HTR-8/SVneo (cell line): ENCODE results near the gene CLDN1.

ENCODE experiments used
- DNase-seq: peaks from one replicate; pipeline ENCODE4 v3.0.0; 2011; ENCODE audit warnings: low spot score, mixed read lengths; ENCODE audit not compliant: insufficient read length
- FAIRE-seq: peaks from 2 replicates; lab custom pipeline; 2011; peaks lifted over from hg19 to GRCh38; lab: Jason Lieb, UNC

The CLDN1 gene, protein sequence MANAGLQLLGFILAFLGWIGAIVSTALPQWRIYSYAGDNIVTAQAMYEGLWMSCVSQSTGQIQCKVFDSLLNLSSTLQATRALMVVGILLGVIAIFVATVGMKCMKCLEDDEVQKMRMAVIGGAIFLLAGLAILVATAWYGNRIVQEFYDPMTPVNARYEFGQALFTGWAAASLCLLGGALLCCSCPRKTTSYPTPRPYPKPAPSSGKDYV

DNA sequence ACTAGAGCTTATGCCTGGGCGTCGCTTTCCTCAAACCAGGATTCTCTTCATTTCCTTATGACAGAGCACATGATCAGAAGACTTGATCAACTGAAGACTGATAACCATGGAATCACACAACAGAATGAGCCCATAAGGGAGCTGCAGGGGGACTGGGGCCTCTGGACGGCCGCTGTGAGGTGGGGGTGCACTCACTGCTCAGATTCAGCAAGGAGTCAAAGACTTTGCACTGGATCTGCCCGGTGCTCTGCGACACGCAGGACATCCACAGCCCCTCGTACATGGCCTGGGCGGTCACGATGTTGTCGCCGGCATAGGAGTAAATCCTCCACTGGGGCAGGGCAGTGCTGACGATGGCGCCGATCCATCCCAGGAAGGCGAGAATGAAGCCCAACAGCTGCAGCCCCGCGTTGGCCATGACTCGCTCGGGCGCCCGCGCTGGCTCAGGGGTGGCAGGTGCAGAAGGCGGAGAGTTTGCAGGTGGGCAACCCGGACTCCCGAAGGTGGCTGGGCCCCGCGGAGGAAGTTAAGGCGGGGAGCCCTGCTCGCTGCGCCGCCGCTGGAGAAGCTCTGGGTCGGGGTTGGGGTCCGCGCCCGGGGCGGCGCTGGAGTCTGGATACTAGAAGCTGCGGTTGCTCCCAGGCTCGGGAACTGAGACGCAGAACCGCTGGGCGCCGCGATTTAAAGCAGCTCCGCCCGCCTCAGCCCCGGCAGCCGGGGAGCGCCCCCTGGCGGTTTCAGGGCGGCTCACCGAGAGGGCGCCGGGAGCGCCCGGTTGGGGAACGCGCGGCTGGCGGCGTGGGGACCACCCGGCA lies at the start of gene CLDN1:
TSS of gene CLDN1 (minus strand) at position 658 of the 815 bp plus-strand sequence. CDS start at position 418, 240 bp downstream.
- FAIRE-seq, result no peak

GRCh38 chr3:190371152-190371551 lies 48.9 kb upstream of the CLDN1 start:
- no peak for DNase-seq
- no peak for FAIRE-seq

More for the DNA sequence above, at the start of gene CLDN1:
- DNase-seq, result peak; percentile 72

DNA sequence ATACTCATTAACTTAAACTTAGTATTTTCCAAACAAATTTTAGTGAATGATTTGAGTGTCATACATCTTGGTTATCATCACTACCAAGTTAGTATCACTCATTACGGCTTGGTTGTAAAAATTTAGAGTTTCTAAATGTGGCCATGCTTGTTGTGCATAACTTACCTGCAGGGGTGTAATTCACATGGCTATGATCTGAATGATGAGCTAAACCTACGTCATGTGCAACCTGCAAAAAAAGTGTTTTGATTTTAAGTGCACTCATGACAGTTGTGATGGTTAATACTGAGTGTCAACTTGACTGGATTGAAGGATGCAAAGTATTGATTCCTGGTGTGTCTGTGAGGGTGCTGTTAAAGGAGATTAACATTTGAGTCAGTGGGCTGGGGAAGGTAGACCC lies 48.1 kb upstream of the CLDN1 start:
- DNase-seq (no peak), FAIRE-seq (no peak)

- FAIRE-seq (no peak), DNase-seq (no peak)
Measured at GRCh38 chr3:190369668-190370295, 47.5 kb upstream of the CLDN1 start.

GRCh38 chr3:190368881-190369280 lies 46.6 kb upstream of the CLDN1 start:
- FAIRE-seq, result no peak
- no peak for DNase-seq

DNA sequence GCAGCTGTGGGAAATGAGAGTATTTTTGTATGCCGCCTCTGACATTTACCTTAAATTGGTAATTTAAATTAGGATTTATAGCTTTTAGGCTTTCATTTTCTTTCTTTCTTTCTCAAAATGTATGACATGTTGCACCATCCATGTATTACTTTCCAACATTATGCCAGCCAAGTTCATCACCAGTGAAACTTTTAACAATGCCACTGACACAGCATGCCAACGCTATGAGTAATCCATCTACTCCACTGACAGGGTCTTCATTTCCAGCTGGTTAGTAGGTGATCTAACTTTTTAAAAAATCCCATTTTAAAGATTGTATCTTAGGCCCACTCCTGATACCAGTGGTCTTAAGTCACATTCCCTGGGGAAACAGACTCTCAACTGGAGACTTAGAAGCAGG lies 43.9 kb upstream of the CLDN1 start:
- DNase-seq (peak; percentile 22), FAIRE-seq (peak; percentile 42)

DNA sequence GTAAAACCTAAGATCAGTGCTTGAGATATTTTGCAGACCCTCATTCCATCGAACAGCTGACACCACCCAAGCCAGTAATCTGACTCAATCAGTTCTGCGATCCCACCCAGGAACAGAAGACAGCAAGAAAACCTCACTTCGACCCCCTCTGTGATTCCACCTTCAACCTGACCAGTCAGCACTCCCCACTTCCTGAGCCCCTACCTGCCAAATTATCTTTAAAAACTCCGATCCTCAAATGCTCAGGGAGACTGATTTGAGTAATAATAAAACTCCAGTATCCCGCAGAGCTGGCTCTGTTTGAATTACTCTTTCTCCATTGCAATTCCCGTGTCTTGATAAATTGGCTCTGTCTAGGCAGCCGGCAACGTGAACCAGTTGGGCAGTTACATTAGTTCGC lies 40.0 kb upstream of the CLDN1 start:
- no peak for DNase-seq
- no peak for FAIRE-seq

- no peak for FAIRE-seq
- DNase-seq, result no peak
Measured at GRCh38 chr3:190361791-190362190, 39.5 kb upstream of the CLDN1 start.

- no peak for DNase-seq
- no peak for FAIRE-seq
Measured at GRCh38 chr3:190360228-190360627, 38.0 kb upstream of the CLDN1 start.

GRCh38 chr3:190359813-190360212 lies 37.6 kb upstream of the CLDN1 start:
- DNase-seq, result no peak
- FAIRE-seq, result no peak

DNA sequence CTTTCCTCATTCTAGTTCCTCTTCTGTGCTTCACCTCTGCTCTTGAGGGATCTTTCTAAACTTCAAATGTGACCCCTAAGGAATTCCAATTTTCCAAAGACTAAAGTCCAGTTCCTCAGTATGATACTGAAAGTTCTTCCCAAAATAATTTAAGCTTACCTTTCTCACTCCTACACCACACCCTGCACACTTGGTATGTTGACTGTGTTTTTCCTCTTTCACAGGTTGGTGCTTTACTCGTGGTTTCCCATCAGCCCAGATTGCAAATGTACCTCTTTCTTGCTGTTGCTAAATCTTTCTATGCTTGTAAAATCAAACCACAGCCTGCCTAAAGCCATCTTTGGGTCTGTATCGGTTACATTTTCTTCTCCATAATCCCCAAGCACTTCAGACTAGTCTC lies 35.2 kb upstream of the CLDN1 start:
- DNase-seq (no peak), FAIRE-seq (no peak)

- FAIRE-seq, result no peak
- no peak for DNase-seq
Measured at GRCh38 chr3:190356246-190356645, 34.0 kb upstream of the CLDN1 start.

GRCh38 chr3:190352861-190353457 lies 30.7 kb upstream of the CLDN1 start:
- DNase-seq, result no peak
- no peak for FAIRE-seq

DNA sequence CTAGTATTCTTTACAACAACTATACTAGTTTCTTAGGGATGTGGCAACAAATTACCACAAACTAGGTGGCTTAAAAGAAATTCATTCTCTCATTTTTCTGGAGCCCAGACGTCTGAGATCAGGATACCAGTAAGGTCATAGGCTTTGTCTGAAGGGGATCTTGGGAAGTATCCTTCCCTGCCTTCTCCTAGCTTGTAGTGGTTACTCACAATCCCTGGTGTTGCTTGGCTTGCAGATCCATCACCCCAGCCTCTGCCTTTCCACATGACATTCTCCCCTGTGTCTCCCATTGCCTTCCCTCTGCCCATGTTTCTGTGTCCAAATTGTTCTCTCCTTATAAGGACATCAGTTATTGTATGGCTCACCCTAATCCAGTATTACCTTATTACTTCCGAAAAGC lies 24.3 kb upstream of the CLDN1 start:
- DNase-seq, result no peak
- no peak for FAIRE-seq

- DNase-seq, result no peak
- FAIRE-seq, result no peak
Measured at GRCh38 chr3:190345878-190346277, 23.6 kb upstream of the CLDN1 start.

GRCh38 chr3:190345027-190345821 lies 23.0 kb upstream of the CLDN1 start:
- DNase-seq, result peak; percentile 42
- no peak for FAIRE-seq

DNA sequence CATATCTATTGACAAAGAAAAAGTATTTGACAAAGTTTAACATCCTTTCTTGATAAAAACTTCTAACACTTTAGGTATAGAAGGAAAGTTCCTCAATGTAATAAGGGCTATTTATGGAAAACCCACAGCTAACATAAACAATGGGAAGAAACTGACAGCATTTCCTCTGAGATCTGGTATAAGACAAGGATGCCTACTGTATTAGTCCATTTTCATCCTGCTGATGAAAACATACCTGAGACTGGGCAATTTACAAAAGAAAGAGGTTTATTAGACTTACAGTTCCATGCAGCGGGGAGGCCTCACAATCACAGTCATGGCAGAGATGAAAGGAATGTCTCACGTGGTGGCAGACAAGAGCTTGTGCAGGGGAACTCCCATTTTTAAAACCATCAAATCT lies 17.8 kb upstream of the CLDN1 start:
- FAIRE-seq, result no peak
- DNase-seq, result no peak

- FAIRE-seq (no peak), DNase-seq (peak; percentile 17)
Measured at GRCh38 chr3:190339130-190339529, 16.9 kb upstream of the CLDN1 start.

- no peak for FAIRE-seq
Measured at GRCh38 chr3:190338717-190339116, 16.5 kb upstream of the CLDN1 start.

DNA sequence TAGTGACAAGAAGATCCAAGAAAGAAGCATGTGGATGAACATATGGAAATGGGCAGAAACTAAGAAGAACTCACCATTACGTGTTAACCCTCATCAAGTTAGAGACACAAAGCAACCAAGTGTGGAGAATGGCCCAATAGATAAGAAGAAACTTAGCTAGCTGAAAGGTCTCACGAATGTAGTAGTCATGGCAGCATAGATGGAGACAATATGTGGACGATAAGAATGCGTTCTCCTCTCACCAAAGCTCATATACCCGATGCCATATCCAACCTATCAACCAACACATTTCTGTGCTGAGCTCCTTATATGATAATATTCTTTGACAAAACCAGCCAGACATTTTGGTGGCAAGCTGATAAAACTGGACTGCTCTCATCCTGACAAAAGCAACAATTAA lies 15.1 kb upstream of the CLDN1 start:
- FAIRE-seq, result no peak

More at GRCh38 chr3:190338717-190339116, 16.5 kb upstream of the CLDN1 start:
- no peak for DNase-seq

More for the DNA sequence above, 15.1 kb upstream of the CLDN1 start:
- DNase-seq, result no peak
